Activated CD4-positive, alpha-beta T cell treated with anti-CD3 and anti-CD28 coated beads, Interleukin-2, amount 50 U/mL, for 48 hours (primary cell): ENCODE measurements around the gene ERC1.
A peak's percentile ranks its signal among the peaks of the same experiment; 100 is the strongest.
"Not testable (repeated sequence)": the region's sequence is repeated elsewhere in the genome, so short reads cannot be mapped to it uniquely, and the experiment has no call there.

Experiments used
- DNase-seq, 2 experiments: peaks; one replicate each; pipeline ENCODE4 v3.0.0-alpha.2; 2020

ERC1 gene

GRCh38 chr12:988646-989045 is 2.4 kb upstream of the ERC1 start:
- no peak for DNase-seq

GRCh38 chr12:989051-989450 is 2.0 kb upstream of the ERC1 start:
- no peak for DNase-seq

DNA sequence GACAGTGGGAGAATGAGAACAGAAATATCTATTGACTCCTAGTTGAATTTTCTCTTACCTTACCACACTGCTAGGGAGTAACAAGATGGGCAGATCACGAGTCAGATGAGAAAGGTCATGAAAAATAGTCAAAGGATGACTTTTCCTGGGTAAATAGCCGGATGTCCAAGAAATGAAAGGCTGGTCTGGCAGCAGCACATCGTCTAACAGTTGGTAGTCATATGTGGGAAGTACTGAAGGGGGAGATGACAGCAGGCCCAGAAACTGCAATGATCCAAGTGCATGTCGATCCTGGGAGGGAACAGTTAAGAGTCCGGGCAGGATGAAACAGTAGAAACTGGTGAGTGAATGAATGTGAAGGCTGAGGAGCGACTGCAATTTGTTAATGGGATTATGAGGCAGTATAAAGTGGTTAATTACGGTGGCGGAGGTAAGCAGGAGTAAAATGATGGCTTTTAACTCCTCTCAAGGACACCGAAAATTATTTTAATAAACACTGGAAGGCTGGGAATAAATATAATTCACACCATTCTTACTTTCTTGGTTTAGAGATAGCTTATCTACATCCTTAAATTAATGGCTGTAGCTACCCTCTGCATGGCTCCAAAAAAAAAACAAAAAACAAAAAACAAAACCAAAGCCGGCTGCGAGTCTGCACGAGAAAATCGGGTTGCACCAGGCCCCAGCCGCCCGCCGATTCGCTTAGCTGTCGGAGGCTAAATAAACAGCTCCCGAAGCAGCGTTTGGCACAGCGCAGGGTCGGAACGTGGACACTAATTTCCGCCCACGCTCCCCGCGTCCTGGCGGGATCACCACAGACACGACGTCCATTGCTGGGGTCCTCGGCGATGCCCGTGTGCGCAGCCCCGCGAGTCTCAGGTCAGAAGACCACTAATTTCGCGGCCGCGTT is 1.0 kb upstream of the ERC1 start:
- peak; percentile 60 to 70 for DNase-seq

- DNase-seq, result peak in 1 of 2 experiments; percentile 51
These were observed 619 bp downstream of the ERC1 start for GRCh38 chr12:991350-992333.

DNA sequence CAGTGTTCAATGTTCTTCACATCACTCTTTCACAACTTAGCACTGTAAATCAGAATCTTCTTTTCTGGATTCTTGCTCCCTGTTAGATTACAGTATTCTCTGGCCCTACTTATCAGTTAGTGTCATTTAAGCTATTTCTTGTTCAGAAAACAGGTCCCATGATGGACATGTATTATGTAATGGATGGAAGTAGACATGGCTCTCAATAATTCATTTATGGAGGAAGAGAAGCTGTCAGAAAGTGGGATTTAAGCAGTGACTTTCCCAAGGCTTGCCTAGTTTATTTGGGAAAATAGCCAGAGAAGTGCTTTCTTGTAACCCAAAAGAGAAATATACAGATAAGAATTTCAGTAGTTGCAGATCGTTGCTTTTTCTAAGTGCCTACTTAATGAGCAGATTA is 1.6 kb downstream of the ERC1 start:
- DNase-seq, result no peak

GRCh38 chr12:996881-997280 is 5.9 kb downstream of the ERC1 start:
- no peak for DNase-seq

DNA sequence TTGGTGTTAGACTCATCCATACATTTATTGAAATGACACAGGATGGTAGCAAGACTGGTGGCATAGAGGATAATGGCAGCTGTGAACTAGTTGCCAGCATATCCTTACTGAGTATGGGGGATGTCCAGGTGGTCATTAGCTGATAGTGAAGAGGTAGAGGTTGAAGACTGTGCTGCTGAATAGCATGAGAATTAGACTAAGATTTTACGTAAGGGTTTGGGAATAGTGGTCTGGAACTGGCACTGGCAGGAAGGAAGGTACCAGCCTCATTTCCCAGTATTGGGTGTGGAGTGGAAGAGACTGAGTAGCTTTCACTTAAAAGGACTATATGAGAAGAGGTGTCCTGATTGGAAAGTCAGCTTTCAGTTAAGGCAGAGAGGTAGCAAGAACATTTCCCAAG is 6.5 kb downstream of the ERC1 start:
- DNase-seq, result no peak

GRCh38 chr12:998020-998874 is 7.2 kb downstream of the ERC1 start:
- DNase-seq, result no peak

- DNase-seq, result not testable (repeated sequence)
These were observed 8.7 kb downstream of the ERC1 start for GRCh38 chr12:999736-1000135.

- DNase-seq, result no peak
These were observed 10.5 kb downstream of the ERC1 start for GRCh38 chr12:1001507-1001906.

DNA sequence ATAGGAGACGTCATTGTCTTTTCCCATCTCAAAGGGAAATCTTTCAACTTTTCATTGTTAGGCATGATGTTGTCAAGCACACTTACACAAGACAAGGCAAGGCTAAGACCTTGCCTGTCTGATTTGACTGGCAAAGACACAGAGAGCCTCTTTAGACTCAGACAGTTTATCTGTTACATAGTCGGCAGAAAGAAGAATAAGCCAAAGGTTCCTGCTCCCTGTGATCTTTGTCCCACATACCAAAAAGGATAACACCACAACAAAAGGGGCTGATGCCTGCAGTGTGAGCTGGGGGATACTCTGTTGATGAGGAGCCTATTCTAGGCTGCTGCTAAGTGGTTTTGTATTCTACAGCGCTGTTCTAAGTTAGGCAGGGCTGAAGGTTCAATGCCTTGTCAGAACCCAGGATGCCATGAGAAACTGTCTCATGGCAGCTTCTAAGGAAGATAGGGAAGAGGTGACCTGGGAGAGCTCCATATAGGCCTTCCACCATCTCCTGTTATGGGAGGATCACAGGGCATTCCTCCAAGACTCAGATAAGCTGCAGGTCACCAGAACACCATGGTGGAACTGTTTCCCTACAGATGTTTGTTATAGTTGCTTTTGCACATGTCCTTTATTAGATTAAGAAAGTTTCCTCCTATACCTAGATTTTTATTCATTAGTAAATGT is 12.7 kb downstream of the ERC1 start:
- DNase-seq, result no peak

DNA sequence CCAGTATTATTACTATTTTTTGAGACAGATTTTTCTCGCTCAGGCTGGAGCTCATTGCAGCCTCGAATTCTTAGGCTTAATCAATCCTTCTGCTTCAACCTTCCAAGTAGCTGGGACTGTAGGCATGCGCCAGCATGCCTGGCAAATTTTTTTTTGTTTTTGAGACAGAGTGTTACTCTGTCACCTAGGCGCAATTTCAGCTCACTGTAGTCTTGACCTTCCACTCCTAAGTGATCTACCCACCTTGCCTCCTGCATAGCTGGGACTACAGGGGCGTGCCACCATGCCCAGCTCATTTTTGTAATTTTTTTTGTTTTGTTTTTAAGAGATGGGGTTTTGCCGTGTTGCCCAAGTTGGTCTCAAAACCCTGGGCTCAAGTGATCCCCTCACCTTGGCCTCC is 15.2 kb downstream of the ERC1 start:
- no peak for DNase-seq

GRCh38 chr12:1007276-1007675 is 16.3 kb downstream of the ERC1 start:
- no peak for DNase-seq

GRCh38 chr12:1007994-1008393 is 17.0 kb downstream of the ERC1 start:
- no peak for DNase-seq

GRCh38 chr12:1011091-1011490 is 20.1 kb downstream of the ERC1 start:
- no peak for DNase-seq

- no peak for DNase-seq
These were observed 22.8 kb downstream of the ERC1 start for GRCh38 chr12:1013618-1014489.

DNA sequence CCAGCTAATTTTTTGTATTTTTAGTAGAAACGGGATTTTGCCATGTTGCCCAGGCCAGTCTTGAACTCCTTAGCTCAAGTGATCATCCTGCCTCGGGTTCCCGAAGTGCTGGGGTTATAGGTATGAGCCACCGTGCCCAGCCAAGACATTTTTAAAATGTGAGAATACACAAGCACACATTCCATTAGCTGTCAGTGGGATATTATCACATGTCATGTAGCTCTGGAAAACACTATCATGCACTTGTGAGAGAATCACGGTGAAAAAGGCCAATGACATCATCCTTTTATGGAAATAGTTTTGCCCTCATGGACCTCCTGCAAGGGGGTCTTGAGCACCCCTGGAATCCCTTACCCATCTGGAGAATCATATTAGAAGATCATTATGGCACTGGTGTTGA is 28.3 kb downstream of the ERC1 start:
- no peak for DNase-seq

- no peak for DNase-seq
These were observed 29.4 kb downstream of the ERC1 start for GRCh38 chr12:1020389-1020788.

DNA sequence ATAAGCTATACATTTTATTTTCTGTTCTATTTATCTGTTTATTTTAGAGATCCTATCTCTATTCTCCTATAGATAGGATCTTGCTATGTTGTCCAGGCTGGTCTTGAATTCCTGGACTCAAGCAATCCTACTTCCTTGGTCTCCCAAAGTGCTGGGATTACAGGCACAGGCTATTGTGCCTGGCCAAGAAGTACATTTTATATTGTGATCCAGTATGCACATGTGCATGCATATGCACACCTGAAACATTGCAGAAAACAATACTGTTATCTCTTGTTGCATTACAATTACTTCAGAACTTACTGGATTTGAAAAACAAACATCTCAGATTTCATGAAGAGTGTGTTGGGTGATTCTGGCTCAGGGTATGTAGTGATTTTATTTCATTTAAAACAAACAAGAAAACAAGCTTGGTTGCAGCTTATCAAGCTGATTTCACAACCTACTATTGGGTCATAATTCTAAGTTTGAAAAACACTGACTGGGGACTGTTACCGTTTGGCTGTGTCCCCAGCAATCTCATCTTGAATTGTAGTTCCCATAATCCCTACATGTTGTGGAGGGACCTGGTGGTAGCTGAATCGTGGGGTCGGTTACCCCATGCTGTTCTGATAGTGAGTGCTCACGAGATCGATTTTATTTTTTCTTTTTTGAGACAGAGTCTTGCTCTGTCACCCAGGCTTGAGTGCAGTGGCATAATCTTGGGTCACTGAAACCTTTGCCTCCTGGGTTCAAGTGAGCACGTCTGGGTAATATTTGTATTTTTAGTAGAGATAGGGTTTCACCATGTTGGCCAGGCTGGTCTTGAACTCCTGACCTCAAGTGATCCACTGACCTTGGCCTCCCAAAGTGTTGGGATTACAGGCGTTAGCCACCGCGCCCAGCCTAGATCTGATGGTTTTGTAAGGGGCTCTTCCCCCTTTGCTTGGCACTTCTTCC is 31.3 kb downstream of the ERC1 start:
- DNase-seq, result no peak

GRCh38 chr12:1030779-1031178 is 39.8 kb downstream of the ERC1 start:
- DNase-seq, result no peak
